GM12801 (cell line): ENCODE results near the gene RPS29.

Source experiments
- CTCF ChIP-seq: IDR thresholded peaks from one replicate; pipeline ENCODE4 v1.5.1; 2011; ENCODE audit warnings: control low read depth; ENCODE audit not compliant: insufficient read length; ENCODE audit errors: extremely low read depth

Gene RPS29

GRCh38 chr14:49578141-49578540 lies 8.0 kb downstream of the RPS29 start:
- TF ChIP-seq CTCF = no peak

- TF ChIP-seq CTCF = no peak
Observed at GRCh38 chr14:49574038-49574437, 12.1 kb downstream of the RPS29 start.

- no peak for TF ChIP-seq CTCF
Observed at GRCh38 chr14:49569281-49569680, 16.9 kb downstream of the RPS29 start.

- TF ChIP-seq CTCF = no peak
Observed at GRCh38 chr14:49566714-49567113, 19.5 kb downstream of the RPS29 start.

- no peak for TF ChIP-seq CTCF
Observed at GRCh38 chr14:49559979-49560768, 26.0 kb downstream of the RPS29 start.

- TF ChIP-seq CTCF = no peak
Observed at GRCh38 chr14:49553892-49554291, 32.3 kb downstream of the RPS29 start.

GRCh38 chr14:49553106-49553505 lies 33.1 kb downstream of the RPS29 start:
- no peak for TF ChIP-seq CTCF
